ENCODE data around the gene CNTLN. TPM values are rescaled to one million over a fixed set of nuclear protein-coding genes. Genes with fewer than 3 reads are reported as not detected.

Gene CNTLN
- total RNA-seq, 1 donor from 2014 or later = 7.4 TPM

DNA sequence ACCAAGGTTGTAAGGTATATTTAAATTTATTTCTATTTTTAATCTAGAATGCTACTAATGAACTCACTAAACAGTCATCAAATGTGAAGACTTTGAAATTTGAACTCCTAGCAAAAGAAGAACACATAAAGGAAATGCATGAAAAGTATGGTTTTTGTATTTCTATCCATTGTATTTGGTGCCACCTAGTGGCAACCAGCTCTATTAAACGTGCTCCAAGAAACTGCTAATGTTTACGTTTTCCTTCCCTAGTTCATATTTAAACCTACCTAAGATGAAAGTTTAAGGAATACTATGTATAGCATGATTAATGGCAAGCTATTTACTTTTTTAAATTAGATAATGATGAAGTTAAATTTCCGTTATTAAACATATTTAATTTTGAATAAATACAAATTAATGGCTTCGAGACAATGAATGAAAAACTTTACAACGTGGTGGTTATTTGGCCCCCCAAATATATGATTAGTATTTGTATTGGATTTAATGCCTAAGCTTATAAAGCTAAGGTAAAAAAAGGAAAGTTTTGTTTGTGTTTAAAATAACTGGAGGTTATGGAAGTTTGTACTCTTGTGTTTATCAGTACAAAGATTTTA is 328.1 kb downstream of the CNTLN start:
- TF ChIP-seq, protein P1, sequence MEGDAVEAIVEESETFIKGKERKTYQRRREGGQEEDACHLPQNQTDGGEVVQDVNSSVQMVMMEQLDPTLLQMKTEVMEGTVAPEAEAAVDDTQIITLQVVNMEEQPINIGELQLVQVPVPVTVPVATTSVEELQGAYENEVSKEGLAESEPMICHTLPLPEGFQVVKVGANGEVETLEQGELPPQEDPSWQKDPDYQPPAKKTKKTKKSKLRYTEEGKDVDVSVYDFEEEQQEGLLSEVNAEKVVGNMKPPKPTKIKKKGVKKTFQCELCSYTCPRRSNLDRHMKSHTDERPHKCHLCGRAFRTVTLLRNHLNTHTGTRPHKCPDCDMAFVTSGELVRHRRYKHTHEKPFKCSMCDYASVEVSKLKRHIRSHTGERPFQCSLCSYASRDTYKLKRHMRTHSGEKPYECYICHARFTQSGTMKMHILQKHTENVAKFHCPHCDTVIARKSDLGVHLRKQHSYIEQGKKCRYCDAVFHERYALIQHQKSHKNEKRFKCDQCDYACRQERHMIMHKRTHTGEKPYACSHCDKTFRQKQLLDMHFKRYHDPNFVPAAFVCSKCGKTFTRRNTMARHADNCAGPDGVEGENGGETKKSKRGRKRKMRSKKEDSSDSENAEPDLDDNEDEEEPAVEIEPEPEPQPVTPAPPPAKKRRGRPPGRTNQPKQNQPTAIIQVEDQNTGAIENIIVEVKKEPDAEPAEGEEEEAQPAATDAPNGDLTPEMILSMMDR (IDR thresholded peaks at IDR 0.05) = peak; percentile 82
- Histone ChIP-seq H3K27me3 (no peaks in the 10 kb centered on the region), H3K4me3 (no peak overlapping the region), H3K9me3 (no peaks in the 10 kb centered on the region), H3K27ac (no peak overlapping the region), H3K4me1 (no peaks in the 10 kb centered on the region), H3K36me3 (peaks cover 7% of the 10 kb centered on the region)
- DNase-seq (no peak), ATAC-seq (peak; percentile 64)
- intact Hi-C loops (cut with DNase I) = loop anchor here (10.0 kb wide), 1 partner anchor 348 kb away; no protein-coding TSS in a partner anchor

DNA sequence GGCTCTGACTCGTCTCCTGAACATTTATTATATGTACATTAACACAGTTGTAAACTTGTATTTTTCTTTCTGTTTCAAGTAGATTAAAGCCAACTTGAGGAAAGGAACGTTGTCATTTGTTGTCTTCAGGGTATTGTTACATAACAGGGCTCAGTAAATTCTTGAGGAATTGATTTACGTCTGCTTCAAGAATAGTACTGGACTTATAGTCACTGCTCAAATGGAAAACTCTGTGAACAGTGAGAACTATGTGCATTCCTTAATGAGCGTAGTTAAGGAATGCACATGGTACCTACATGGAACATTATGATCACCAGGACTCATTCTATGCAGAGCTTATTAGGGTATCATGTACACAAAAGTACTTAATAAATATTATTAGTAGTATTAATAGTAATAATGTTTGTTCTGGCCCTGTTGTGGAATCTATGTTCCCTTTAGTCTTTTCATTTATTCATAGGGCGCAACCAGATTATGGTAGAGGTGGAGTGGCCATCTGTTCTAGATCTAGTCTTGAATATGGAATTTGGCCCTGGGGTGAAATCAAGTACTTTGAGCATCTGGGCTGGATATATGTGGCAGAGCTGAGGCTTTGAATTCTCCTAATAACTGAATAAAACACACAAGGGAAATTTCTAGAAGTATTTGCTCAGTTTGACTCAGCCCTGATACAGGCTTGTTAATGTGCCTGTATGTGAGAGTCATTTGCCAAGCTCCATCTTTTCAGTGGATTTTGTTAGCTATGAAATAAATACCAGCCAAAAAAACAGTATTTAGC is 335.4 kb downstream of the CNTLN start:
- Histone ChIP-seq H3K27ac (no peak overlapping the region), H3K4me1 (no peaks in the 10 kb centered on the region), H3K9me3 (no peaks in the 10 kb centered on the region), H3K36me3 (peaks cover 7% of the 10 kb centered on the region), H3K27me3 (no peaks in the 10 kb centered on the region), H3K4me3 (no peak overlapping the region)
- ATAC-seq (no peak), DNase-seq (no peak)
- intact Hi-C loops (cut with DNase I) = no loop called here
- TF ChIP-seq, protein P1 (IDR thresholded peaks at IDR 0.05) = no peak

- TF ChIP-seq, protein P1 (IDR thresholded peaks at IDR 0.05) = no peak
- H3K27me3 ChIP-seq = no peaks in the 10 kb centered on the region
- peaks cover 4% of the 10 kb centered on the region for H3K36me3 ChIP-seq
- no peak overlapping the region for H3K27ac ChIP-seq
- no peaks in the 10 kb centered on the region for H3K9me3 ChIP-seq
- DNase-seq (no peak), ATAC-seq (no peak)
- no peaks in the 10 kb centered on the region for H3K4me1 ChIP-seq
- intact Hi-C loops (cut with DNase I) = no loop called here
- H3K4me3 ChIP-seq = no peak overlapping the region
These were observed 337.3 kb downstream of the CNTLN start for GRCh38 chr9:17472126-17472525.

- Histone ChIP-seq H3K4me1 (no peaks in the 10 kb centered on the region), H3K4me3 (no peak overlapping the region), H3K36me3 (no peaks in the 10 kb centered on the region), H3K9me3 (no peaks in the 10 kb centered on the region), H3K27ac (no peak overlapping the region), H3K27me3 (no peaks in the 10 kb centered on the region)
- TF ChIP-seq, protein P1 (IDR thresholded peaks at IDR 0.05) = no peak
- intact Hi-C loops (cut with DNase I) = no loop called here
- ATAC-seq = no peak
- DNase-seq = no peak
These were observed 341.6 kb downstream of the CNTLN start for GRCh38 chr9:17476401-17476800.

DNA sequence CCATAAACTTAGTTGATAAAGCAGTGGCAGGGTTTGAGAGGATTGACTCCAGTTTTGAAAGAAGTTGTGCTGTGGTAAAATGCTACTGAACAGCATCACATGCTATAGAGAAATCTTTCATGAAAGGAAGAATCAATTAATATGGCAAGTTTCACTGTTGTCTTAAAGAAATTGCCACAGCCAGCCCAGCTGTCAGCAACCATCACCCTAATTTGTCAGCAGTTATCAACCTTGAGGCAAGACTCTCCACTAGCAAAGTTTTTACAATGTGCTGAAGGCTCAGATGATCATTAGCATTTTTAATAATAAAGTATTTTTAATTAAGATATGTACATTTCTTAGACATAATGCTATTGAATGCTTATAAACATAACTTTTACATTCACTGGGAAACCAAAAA is 343.0 kb downstream of the CNTLN start:
- Histone ChIP-seq H3K9me3 (no peaks in the 10 kb centered on the region), H3K36me3 (no peaks in the 10 kb centered on the region), H3K27me3 (no peaks in the 10 kb centered on the region), H3K4me1 (no peaks in the 10 kb centered on the region), H3K27ac (no peak overlapping the region), H3K4me3 (no peak overlapping the region)
- DNase-seq (no peak), ATAC-seq (no peak)
- TF ChIP-seq, protein P1 (IDR thresholded peaks at IDR 0.05) = no peak
- intact Hi-C loops (cut with DNase I) = no loop called here

Data from upper lobe of right lung (tissue), 1 donor.